Mammary epithelial cell (primary cell): ENCODE results near the gene PLEKHA8.

ENCODE experiments used
- CTCF ChIP-seq, 2 donors: IDR thresholded peaks in 1 of 2; conservative IDR thresholded peaks in 1 of 2; 2 replicates each; pipeline ENCODE4 v1.5.1; 2011 to 2012; ENCODE audit warnings: inconsistent platforms in 2 of 2, low read length in 2 of 2, mild to moderate bottlenecking in 2 of 2, control low read depth in 1 of 2, low read depth in 1 of 2; ENCODE audit not compliant: insufficient read depth in 1 of 2; ENCODE audit errors: extremely low read depth in 1 of 2
- EZH2 ChIP-seq: IDR thresholded peaks from 2 replicates; pipeline ENCODE4 v1.6.1; 2012; ENCODE audit warnings: low read length, inconsistent platforms, borderline replicate concordance

- TF ChIP-seq CTCF (conservative IDR thresholded peaks at IDR 0.05 in 1 of 2, IDR thresholded peaks at IDR 0.05 in 1 of 2; ENCODE audit: extremely low read depth in 1 of 2, insufficient read depth in 1 of 2, low read depth in 1 of 2, low read length in 2 of 2): no peak
- TF ChIP-seq EZH2: no peak
Measured at GRCh38 chr7:29989257-29989995, 38.8 kb upstream of the PLEKHA8 start, which contains the start of gene SCRN1.
